H1 (cell line): ENCODE results near the gene CPED1. TPM values are rescaled to one million over a fixed set of nuclear protein-coding genes. Genes with fewer than 3 reads are reported as not detected.

Experiments
- polyA plus RNA-seq, 7 experiments: library from polyadenylated mRNA; depleted of rRNA in 3 of 7; stranded (reverse) in 5 of 7; unstranded in 2 of 7; fragments of >200 nt in 5 of 7; fragments of 200-250 nt in 2 of 7; gene quantifications; 1 replicate in 5 of 7; 2 replicates in 1 of 7; 4 replicates in 1 of 7; pipeline versions ENCODE4 v1.2.1 to v1.2.3, GENCODE V29; 2011 to 2013; ENCODE audit warnings: missing spikeins in 2 of 7, mixed read lengths in 2 of 7
- small RNA-seq: library from polyadenylated mRNA; stranded (forward); fragments of <200 nt; extraction: miRNeasy Mini kit (QIAGEN cat#:217004); gene quantifications from one replicate; pipeline ENCODE3, GENCODE V24; 2013; ENCODE audit not compliant: insufficient read depth
- total RNA-seq: library from RNA; stranded (reverse); fragmentation: NEBNext Ultra II Directional; extraction: Animal tissue kit (Norgen Biotek cat#: 25700); gene quantifications from 2 replicates; pipeline ENCODE4 v1.2.1, GENCODE V29; 2021

Gene CPED1
- total and polyA plus RNA-seq, 2 of the 8 experiments (the other 6 are each of a cell fraction or from before 2014, with no cell fraction given) = 0.08 to 0.39 TPM

Small RNAs within 50 kb of the gene (small RNA-seq; reads per million reads assigned to genes)
- not detected for gene HMGN1P18
- not detected for gene RNA5SP240
- gene RNA5SP241 = not detected
- gene RNU6-517P = not detected

Other genes starting within 250 kb of the CPED1 start
- 15.9 and 17.9 TPM in 2 replicates for gene TSPAN12, start 130.6 kb upstream of the CPED1 start, total RNA-seq
- gene TSPAN12, start 130.6 kb upstream of the CPED1 start, polyA plus RNA-seq (2011; rRNA removed) = 2.9 and 6.1 TPM in 2 replicates
- 13.9 and 17.7 TPM in 2 replicates for gene ING3, start 37.9 kb upstream of the CPED1 start, total RNA-seq
- 3.1 and 6.0 TPM in 2 replicates for gene ING3, start 37.9 kb upstream of the CPED1 start, polyA plus RNA-seq (2011; rRNA removed)